Pancreas (tissue), 10 donors: ENCODE measurements around the gene PLA2G4F. TPM values are rescaled to one million over a fixed set of nuclear protein-coding genes. Genes with fewer than 3 reads are reported as not detected.

Experiments
- ATAC-seq, 4 donors: fragments of 200-7000 bp; cut with Tn5 transposase; one replicate each; pipeline versions ENCODE4 v1.8.0 to v1.9.1; 2020; ENCODE audit warnings: mild to moderate bottlenecking in 4 of 4, moderate library complexity in 4 of 4
- DNase-seq, 6 donors: peaks; one replicate each; pipeline ENCODE4 v3.0.0-alpha.2; 2020
- FAIRE-seq: peaks from 2 replicates; lab custom pipeline; 2012; peaks lifted over from hg19 to GRCh38; lab: Jason Lieb, UNC
- H3K27ac ChIP-seq, 4 donors: fragments of 200-600 bp; sonication (generic); 1 replicate in 3 of 4; 2 replicates in 1 of 4; pipeline versions ENCODE4 v1.5.0 to v1.8.0; 2020
- H3K27me3 ChIP-seq, 4 donors: fragments of 200-600 bp; one replicate each; pipeline ENCODE4 v1.8.0; 2021
- H3K36me3 ChIP-seq, 3 donors: fragments of 200-600 bp; sonication (generic) in 1 of 3; one replicate each; pipeline versions ENCODE4 v1.5.0 to v1.8.0; 2020 to 2021
- H3K4me1 ChIP-seq, 3 donors: fragments of 200-600 bp; one replicate each; pipeline ENCODE4 v1.8.0; 2021
- H3K4me3 ChIP-seq, 4 donors: fragments of 200-600 bp; sonication (generic) in 2 of 4; one replicate each; pipeline versions ENCODE4 v1.5.0 to v1.8.0; 2020 to 2021
- H3K9me3 ChIP-seq, 4 donors: fragments of 200-600 bp; one replicate each; pipeline ENCODE4 v1.8.0; 2021
- WGBS, 2 donors: extraction: QIAGEN DNeasy Blood & Tissue Kit; methylation state at CpG; one replicate each; pipeline ENCODE4 v1.1.7; 2013; 5-methylcytosine and 5-hydroxymethylcytosine counted together
- intact Hi-C, 3 donors: fragments of 100-400 bp; cut with DNase I; formaldehyde crosslinking; loops; one replicate each; pipeline versions ENCODE4 v1.11.1 to v1.14.2; 2022
- polyA plus RNA-seq, 2 donors: library from polyadenylated mRNA; stranded (reverse); fragments of 200-250 nt; gene quantifications; one replicate each; pipeline ENCODE4 v1.2.3, GENCODE V29; 2013
- total RNA-seq, 6 donors: library from RNA; stranded (reverse); fragmentation: NEBNext Ultra II Directional in 4 of 6; extraction: Animal tissue kit (Norgen Biotek cat#: 25700) in 4 of 6; gene quantifications; one replicate each; pipeline versions ENCODE4 v1.2.1 to v1.2.4, GENCODE V29; 2021 to 2023
- TF ChIP-seq, protein P1 (sequence below), 4 donors: fragments of 200-600 bp; sonication (generic) in 3 of 4; IDR thresholded peaks; one replicate each; pipeline versions ENCODE4 v1.5.0 to v1.8.0; 2021; ENCODE audit warnings: antibody characterized with exemption in 4 of 4
- donor health status: healthy with polysubstance abuse.
- donor health status: DM: no; HTN: no; CAD: no; lungs with moderate emphysema.
- donor health status: DM: no; HTN: no; CAD: no.
- donor health status: control.
- donor health status: control.
- donor health status: Bipolar disorder and iron deficiency.
- donor health status: DM: yes; HTN: yes; CAD: no.
- donor health status: DM: no; HTN: no; CAD: no.
- donor health status: DM: no; HTN: no; CAD: no.
- donor health status: DM: yes; HTN: yes; CAD: no.

The PLA2G4F gene
- total and polyA plus RNA-seq, 8 donors = 0.08 to 1.1 (median 0.29) TPM

DNA sequence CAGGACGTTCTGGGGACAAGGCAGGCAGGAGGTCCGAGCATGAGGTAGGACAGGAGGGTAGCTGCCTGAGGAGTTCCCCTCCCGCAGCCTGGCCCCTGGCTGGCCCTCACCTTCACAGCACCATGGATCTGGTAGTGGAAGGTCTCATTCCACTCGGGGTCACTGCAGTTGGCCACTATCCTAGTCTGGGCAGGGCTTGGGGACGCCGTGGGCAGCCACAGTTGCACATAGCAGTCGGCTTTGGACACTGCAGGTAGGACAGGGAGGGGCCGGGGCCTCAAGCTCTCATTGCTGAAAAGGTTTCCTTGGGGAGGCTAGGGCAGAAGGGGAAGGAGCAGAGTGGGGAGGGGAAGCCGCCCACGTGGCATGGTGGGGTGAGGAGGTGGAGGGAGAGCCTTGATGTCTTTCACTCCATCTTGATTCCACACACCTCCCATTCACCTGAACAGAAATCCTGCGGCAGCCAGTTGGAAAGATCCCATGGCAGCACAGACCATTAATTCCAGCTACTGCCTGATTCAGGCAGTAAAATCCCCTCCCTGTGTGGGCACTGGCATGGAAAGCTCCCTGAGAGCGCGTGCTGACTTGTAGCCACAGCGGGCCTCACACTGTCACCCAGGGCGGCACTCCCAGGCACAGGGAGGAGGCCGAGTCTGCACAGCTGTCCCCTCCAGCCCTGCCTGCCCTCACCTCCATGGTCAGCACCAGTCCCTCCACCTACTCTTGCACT lies 2.1 kb downstream of the PLA2G4F start:
- Histone ChIP-seq H3K27ac (no peak overlapping the region), H3K9me3 (no peaks in the 10 kb centered on the region), H3K36me3 (no peaks in the 10 kb centered on the region), H3K4me1 (peaks cover 3 to 12% (median 11%) of the 10 kb centered on the region in 3 donors), H3K4me3 (no peak overlapping the region), H3K27me3 (no peaks in the 10 kb centered on the region)
- DNase-seq (no peak), ATAC-seq (no peak), FAIRE-seq (no peak)
- intact Hi-C loops = no loop called here
- TF ChIP-seq, protein P1, sequence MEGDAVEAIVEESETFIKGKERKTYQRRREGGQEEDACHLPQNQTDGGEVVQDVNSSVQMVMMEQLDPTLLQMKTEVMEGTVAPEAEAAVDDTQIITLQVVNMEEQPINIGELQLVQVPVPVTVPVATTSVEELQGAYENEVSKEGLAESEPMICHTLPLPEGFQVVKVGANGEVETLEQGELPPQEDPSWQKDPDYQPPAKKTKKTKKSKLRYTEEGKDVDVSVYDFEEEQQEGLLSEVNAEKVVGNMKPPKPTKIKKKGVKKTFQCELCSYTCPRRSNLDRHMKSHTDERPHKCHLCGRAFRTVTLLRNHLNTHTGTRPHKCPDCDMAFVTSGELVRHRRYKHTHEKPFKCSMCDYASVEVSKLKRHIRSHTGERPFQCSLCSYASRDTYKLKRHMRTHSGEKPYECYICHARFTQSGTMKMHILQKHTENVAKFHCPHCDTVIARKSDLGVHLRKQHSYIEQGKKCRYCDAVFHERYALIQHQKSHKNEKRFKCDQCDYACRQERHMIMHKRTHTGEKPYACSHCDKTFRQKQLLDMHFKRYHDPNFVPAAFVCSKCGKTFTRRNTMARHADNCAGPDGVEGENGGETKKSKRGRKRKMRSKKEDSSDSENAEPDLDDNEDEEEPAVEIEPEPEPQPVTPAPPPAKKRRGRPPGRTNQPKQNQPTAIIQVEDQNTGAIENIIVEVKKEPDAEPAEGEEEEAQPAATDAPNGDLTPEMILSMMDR (IDR thresholded peaks at IDR 0.05) = no peak
- WGBS, 2 donors = 88 to 92% methylated on average over 16 of the region's 16 CpGs

GRCh38 chr15:42153874-42154211 lies 2.6 kb downstream of the PLA2G4F start:
- 88 to 98% methylated on average over 4 of the region's 4 CpGs for WGBS, 2 donors
- H3K36me3 ChIP-seq = no peaks in the 10 kb centered on the region
- H3K27ac ChIP-seq = no peak overlapping the region
- TF ChIP-seq, protein P1 (IDR thresholded peaks at IDR 0.05) = no peak
- ATAC-seq = no peak
- no peaks in the 10 kb centered on the region for H3K9me3 ChIP-seq
- no peaks in the 10 kb centered on the region for H3K27me3 ChIP-seq
- intact Hi-C loops = no loop called here
- no peak for DNase-seq
- no peak overlapping the region for H3K4me3 ChIP-seq
- H3K4me1 ChIP-seq = peaks cover 3 to 12% (median 11%) of the 10 kb centered on the region in 3 donors
- no peak for FAIRE-seq

DNA sequence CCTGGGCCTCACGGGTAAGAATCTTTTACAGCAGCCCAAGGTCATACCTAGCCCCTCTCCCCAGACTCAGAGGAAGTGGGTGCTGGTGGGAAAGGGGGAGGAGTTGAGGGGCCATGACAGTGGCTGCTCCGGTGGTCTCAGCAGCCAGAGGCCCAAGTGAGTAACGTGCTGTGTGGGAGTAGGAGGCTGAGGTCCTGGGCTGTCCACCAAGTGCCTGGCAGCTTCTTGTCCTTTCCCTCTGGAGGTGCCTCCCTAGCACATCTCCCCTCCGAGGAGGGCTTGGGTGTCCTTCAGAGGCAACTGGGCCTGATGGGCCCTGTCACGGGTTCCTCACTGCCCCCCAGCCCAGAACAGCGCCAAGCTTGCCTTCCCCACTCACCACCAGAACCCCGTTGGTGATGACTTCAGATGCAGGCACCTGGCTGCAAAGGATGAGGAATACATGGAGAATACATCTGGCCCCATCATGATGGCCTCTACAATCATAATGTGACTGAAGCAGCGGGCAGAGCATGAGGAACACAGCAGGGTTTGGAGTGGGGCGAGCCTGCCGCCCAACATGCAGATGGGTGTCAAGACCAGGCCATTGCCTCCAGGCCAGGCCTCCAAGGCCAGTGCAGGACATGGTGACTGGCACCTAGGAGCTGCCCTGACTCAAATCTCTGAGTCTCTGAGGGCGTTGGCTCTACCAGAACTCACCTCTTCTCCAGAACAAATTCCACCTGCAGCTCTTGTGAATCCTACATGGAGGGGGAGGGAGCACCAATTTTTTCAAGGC lies 3.3 kb downstream of the PLA2G4F start:
- WGBS, 2 donors = 91 to 92% methylated on average over 10 to 11 of the region's 11 CpGs
- TF ChIP-seq, protein P1 (IDR thresholded peaks at IDR 0.05) = no peak
- intact Hi-C loops = no loop called here
- ATAC-seq = no peak
- Histone ChIP-seq H3K36me3 (no peaks in the 10 kb centered on the region), H3K9me3 (no peaks in the 10 kb centered on the region), H3K27ac (no peak overlapping the region), H3K27me3 (no peaks in the 10 kb centered on the region), H3K4me3 (no peak overlapping the region), H3K4me1 (peaks cover 3 to 12% (median 11%) of the 10 kb centered on the region in 3 donors)
- DNase-seq = no peak
- FAIRE-seq = no peak

- intact Hi-C loops = no loop called here
- Histone ChIP-seq H3K4me1 (peaks cover 3 to 12% (median 11%) of the 10 kb centered on the region in 3 donors), H3K36me3 (no peaks in the 10 kb centered on the region), H3K4me3 (no peak overlapping the region), H3K9me3 (no peaks in the 10 kb centered on the region), H3K27me3 (no peaks in the 10 kb centered on the region), H3K27ac (no peak overlapping the region)
- peak in 3 of 6 donors; percentile 62 to 69 (median 67) for DNase-seq
- no peak for FAIRE-seq
- peak in 2 of 4 donors; percentile 32 to 64 for ATAC-seq
- TF ChIP-seq, protein P1 (IDR thresholded peaks at IDR 0.05) = no peak
- WGBS, 2 donors = 86 to 87% methylated on average over 14 of the region's 14 CpGs
These were observed 4.1 kb downstream of the PLA2G4F start for GRCh38 chr15:42152196-42152920.
